ENCODE measurements around the gene BAHD1. TPM values are rescaled to one million over a fixed set of nuclear protein-coding genes. Genes with fewer than 3 reads are reported as not detected.

Gene BAHD1
- total RNA-seq: 10 to 100 TPM; 12.3 to 25.5 (median 16.2) TPM

DNA sequence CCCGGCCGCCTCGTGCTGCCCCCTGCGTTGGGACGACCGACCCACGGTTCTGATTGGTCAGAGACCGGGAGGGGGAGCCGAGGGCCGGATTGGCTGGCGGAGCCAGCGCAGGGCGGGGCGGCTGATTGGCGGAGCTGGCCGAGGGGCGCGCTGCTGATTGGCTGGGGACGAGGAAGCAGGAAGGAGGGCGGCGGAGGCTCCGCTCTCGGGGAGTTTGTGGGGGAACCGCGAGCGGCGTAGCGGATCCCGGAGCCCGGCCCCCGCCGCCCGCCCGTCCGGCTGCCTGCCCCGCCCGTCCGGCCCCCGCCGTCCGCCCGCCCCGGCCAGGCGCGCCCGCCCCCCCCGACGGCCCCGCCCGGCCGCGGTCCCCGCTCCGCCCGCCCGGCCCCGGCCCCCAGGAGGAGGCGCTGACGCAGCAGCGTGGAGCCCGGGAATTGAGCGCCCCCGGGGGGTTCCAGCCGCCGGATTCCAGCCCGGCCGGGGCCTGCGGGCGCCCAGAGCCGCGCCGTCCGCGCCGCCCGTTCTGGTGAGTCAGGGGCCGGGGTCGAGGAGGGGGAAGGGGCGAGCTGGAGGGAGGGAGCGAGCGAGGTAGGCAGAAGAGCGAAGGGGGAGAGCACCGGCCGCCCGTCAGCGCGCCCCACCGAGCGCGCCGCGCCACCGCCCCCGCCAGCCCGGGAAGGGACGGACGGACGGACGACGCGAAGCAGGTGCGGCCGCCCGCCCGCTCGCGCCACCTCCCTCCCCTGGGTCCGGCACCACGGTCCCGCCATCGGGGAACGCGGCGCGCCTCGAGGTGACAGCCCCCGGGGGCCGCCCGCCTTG lies at the start of gene BAHD1:
TSS of gene BAHD1 (plus strand) at position 211 of the 822 bp plus-strand sequence. CDS start 17,512 bp downstream, outside the sequence.
- TF ChIP-seq POLR2A (IDR thresholded peaks at IDR 0.05) (peak in 1 of 2 donors; percentile 37), EP300 (IDR thresholded peaks at IDR 0.05) (peak in 1 of 2 donors; percentile 38)
- TF ChIP-seq, protein P1, sequence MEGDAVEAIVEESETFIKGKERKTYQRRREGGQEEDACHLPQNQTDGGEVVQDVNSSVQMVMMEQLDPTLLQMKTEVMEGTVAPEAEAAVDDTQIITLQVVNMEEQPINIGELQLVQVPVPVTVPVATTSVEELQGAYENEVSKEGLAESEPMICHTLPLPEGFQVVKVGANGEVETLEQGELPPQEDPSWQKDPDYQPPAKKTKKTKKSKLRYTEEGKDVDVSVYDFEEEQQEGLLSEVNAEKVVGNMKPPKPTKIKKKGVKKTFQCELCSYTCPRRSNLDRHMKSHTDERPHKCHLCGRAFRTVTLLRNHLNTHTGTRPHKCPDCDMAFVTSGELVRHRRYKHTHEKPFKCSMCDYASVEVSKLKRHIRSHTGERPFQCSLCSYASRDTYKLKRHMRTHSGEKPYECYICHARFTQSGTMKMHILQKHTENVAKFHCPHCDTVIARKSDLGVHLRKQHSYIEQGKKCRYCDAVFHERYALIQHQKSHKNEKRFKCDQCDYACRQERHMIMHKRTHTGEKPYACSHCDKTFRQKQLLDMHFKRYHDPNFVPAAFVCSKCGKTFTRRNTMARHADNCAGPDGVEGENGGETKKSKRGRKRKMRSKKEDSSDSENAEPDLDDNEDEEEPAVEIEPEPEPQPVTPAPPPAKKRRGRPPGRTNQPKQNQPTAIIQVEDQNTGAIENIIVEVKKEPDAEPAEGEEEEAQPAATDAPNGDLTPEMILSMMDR (IDR thresholded peaks at IDR 0.05): peak in 1 of 5 experiments; percentile 12
- Histone ChIP-seq H3K27me3 (peaks cover 0 to 23% of the 10 kb centered on the region in 2 donors), H3K4me1 (peaks cover 0 to 75% (median 35%) of the 10 kb centered on the region in 4 donors), H3K27ac (peak within 1 kb of the TSS; percentile 53 to 88 (median 74)), H3K4me3 (peak within 1 kb of the TSS; percentile 78 to 99 (median 96)), H3K9me3 (no peaks in the 10 kb centered on the region), H3K36me3 (no peaks in the 10 kb centered on the region)
- peak; percentile 91 to 93 for DNase-seq (ENCODE audit: low spot score in 2 of 2)
- 1% methylated on average over 46 to 49 of the region's 119 CpGs for WGBS, 2 donors

DNA sequence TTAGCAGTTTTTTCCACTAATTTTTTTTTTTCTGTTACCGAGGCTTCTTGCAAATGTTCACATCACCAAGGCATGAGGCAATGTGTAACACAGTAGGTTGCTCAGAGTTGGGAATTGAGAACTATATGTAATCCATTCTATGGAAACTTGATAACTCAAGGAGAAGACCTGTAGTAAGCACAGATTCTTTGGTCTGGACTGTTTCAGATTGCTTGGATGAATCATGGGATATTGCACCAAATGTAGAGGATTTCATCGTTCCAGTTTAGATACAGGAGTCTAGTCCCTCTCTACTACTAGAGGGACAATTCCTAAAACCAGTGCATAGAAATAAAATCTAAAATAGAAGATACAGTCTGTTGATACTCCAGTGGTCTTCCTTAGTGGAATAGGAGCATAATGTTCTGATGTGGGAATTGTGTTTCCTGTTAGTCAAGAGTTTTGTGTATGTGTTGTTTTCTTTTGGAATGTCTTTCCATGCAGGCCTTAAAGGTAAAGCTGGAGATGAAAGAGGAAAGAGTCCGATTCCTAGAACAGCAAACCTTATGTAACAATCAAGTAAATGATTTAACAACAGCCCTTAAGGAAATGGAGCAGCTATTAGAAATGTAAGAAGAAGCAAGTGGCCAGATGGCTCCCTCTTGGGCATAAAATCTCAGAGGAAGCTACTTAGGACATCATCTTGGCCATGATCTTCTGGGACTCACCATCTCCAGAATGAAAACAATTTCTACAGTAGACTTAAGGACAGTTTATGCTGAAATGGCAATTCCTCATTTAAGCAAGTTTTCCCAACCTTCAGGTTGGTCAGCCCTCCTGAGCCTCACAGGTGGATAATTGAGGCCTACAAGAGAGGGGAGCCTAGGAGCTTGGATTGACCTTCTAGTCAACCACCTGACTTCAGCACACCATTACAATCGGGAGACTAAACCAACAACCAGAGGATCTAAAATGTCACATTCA lies 47.5 kb upstream of the BAHD1 start:
- TF ChIP-seq POLR2A (IDR thresholded peaks at IDR 0.05): no peak
- TF ChIP-seq, protein P1 (IDR thresholded peaks at IDR 0.05): no peak
- TF ChIP-seq EP300 (IDR thresholded peaks at IDR 0.05): no peak
- no peak for DNase-seq (ENCODE audit: low spot score in 2 of 2)
- H3K27me3 ChIP-seq: no peaks in the 10 kb centered on the region
- no peak overlapping the region for H3K4me3 ChIP-seq
- H3K27ac ChIP-seq: no peak overlapping the region
- H3K4me1 ChIP-seq: no peaks in the 10 kb centered on the region
- H3K9me3 ChIP-seq: no peaks in the 10 kb centered on the region
- peaks cover 0 to 63% (median 0%) of the 10 kb centered on the region in 3 donors for H3K36me3 ChIP-seq
- WGBS, 2 donors: 91 to 92% methylated on average over 4 of the region's 4 CpGs

DNA sequence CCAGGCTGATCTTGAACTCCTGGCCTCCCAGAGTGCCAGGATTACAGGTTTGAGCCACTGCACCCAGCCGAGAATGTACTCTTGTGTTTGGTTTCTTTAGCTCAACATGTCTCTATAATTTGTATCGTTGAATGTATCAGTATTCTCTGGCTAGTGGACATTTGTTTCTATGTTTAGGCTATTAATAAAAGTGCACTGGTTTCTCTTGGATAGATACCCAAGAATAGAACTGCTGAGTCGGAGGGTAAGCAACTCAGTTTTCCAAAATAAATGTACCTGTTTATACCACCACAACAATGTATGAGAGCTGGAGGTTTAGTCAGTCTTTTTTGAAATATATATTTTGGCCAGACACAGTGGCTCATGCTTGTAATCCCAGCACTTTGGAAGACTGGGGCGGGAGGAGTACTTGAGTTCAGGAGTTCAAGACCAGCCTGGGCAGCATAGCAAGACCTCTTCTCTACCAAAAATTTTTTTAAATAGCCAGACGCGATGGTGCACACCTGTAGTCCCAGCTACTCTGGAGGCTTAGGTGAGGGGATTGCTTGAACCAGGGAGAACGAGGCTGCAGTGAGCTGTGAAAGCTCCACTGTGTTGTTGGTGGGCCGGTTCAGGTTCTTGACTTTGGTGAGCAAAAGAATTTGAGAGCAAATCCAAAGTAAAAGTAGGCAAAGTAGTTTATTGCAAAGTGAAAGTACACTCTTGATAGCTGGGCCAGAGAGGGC lies 42.9 kb upstream of the BAHD1 start:
- no peak for DNase-seq (ENCODE audit: low spot score in 2 of 2)
- WGBS, 2 donors: 88 to 93% methylated on average over 8 of the region's 8 CpGs
- no peaks in the 10 kb centered on the region for H3K9me3 ChIP-seq
- no peaks in the 10 kb centered on the region for H3K4me1 ChIP-seq
- H3K36me3 ChIP-seq: peaks cover 0 to 18% (median 0%) of the 10 kb centered on the region in 3 donors
- H3K27ac ChIP-seq: no peak overlapping the region
- H3K4me3 ChIP-seq: no peak overlapping the region
- H3K27me3 ChIP-seq: no peaks in the 10 kb centered on the region
- TF ChIP-seq, protein P1 (IDR thresholded peaks at IDR 0.05): no peak
- TF ChIP-seq POLR2A (IDR thresholded peaks at IDR 0.05) (no peak), EP300 (IDR thresholded peaks at IDR 0.05) (no peak)

DNA sequence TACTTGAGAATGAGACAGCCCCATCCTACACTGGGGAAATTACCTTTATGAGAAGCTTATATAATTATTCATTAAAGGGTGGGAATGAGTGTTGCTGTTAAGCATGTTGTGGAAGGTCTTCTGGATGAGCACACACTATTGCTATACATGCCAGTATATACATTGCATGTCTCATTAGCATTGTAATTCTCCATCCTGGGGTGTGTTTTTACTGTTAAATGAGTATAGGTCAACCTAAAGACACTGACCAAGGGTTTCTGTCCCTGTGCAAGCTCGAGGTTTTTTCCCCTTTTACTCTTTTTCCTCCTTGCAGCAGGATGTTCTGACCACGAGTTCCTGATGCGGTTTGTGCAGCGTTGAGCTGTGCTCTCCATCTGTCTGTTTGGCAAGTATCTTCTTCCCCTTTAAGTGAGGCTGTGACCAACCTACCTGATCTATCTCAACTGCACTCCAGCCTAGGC lies 42.3 kb upstream of the BAHD1 start:
- Histone ChIP-seq H3K27ac (no peak overlapping the region), H3K9me3 (no peaks in the 10 kb centered on the region), H3K36me3 (peaks cover 0 to 12% (median 0%) of the 10 kb centered on the region in 3 donors), H3K27me3 (no peaks in the 10 kb centered on the region), H3K4me3 (no peak overlapping the region), H3K4me1 (no peaks in the 10 kb centered on the region)
- no peak for DNase-seq (ENCODE audit: low spot score in 2 of 2)
- WGBS, 2 donors: 68 to 69% methylated on average over 4 of the region's 4 CpGs
- TF ChIP-seq, protein P1 (IDR thresholded peaks at IDR 0.05): no peak
- no peak for TF ChIP-seq POLR2A (IDR thresholded peaks at IDR 0.05)
- peak in 1 of 2 donors; percentile 22 for TF ChIP-seq EP300 (IDR thresholded peaks at IDR 0.05)
